Stomach (tissue), 9 donors: Measurements from ENCODE around the gene KRT37. TPM values are rescaled to one million over a fixed set of nuclear protein-coding genes. Genes with fewer than 3 reads are reported as not detected.

Source experiments
- DNase-seq, 2 donors: peaks; one replicate each; pipeline versions ENCODE4 v3.0.0 to v3.0.0-alpha.2; 2013 to 2019
- H3K27ac ChIP-seq, 5 donors: fragments of 200-600 bp in 4 of 5; sonication (generic) in 4 of 5; one replicate each; pipeline ENCODE4 v1.5.1; 2013 to 2019; ENCODE audit warnings: mild to moderate bottlenecking in 1 of 5, moderate library complexity in 1 of 5
- H3K27me3 ChIP-seq, 3 donors: fragments of 200-600 bp; sonication (generic); one replicate each; pipeline ENCODE4 v1.5.1; 2017 to 2019; ENCODE audit warnings: mixed run types in 1 of 3
- H3K36me3 ChIP-seq, 4 donors: fragments of 200-600 bp; sonication (generic); 1 replicate in 3 of 4; 2 replicates in 1 of 4; pipeline ENCODE4 v1.5.1; 2016 to 2019
- H3K4me1 ChIP-seq, 4 donors: fragments of 200-600 bp; sonication (generic); one replicate each; pipeline ENCODE4 v1.5.1; 2016 to 2019
- H3K4me3 ChIP-seq, 4 donors: fragments of 200-600 bp; sonication (generic) in 3 of 4; one replicate each; pipeline ENCODE4 v1.5.1; 2016 to 2019; ENCODE audit warnings: mild to moderate bottlenecking in 1 of 4
- H3K9me3 ChIP-seq, 4 donors: fragments of 200-600 bp; sonication (generic); one replicate each; pipeline ENCODE4 v1.5.1; 2016 to 2019
- CTCF ChIP-seq, 7 experiments: fragments of 450-650 bp in 4 of 7; fragments of 200-600 bp in 3 of 7; sonication (generic) in 3 of 7; IDR thresholded peaks; one replicate each; pipeline ENCODE4 v1.5.1; 2016 to 2019; ENCODE audit warnings: antibody characterized with exemption in 7 of 7, control low read depth in 2 of 7, mild to moderate bottlenecking in 1 of 7
- EP300 ChIP-seq: sonication (generic); formaldehyde crosslinking; IDR thresholded peaks from one replicate; pipeline ENCODE4 v1.6.1; 2017; ENCODE audit warnings: antibody characterized with exemption
- POLR2A ChIP-seq, 4 donors: fragments of 450-650 bp; IDR thresholded peaks; one replicate each; pipeline ENCODE4 v1.6.1; 2016; ENCODE audit warnings: antibody characterized with exemption in 4 of 4, control low read depth in 2 of 4, mild to moderate bottlenecking in 1 of 4, moderate library complexity in 1 of 4
- POLR2AphosphoS5 ChIP-seq, 3 donors: sonication (generic); formaldehyde crosslinking; IDR thresholded peaks; one replicate each; pipeline ENCODE4 v1.6.1; 2016; ENCODE audit warnings: antibody characterized with exemption in 3 of 3
- WGBS, 5 donors: extraction: QIAGEN DNeasy Blood & Tissue Kit in 3 of 5; methylation state at CpG; one replicate each; pipeline versions ENCODE4 v1.1.5 to v1.1.7; 2013 to 2018; 5-methylcytosine and 5-hydroxymethylcytosine counted together
- intact Hi-C: fragments of 100-400 bp; cut with DNase I; formaldehyde crosslinking; loops from one replicate; pipeline ENCODE4 v1.15.1; 2023; ENCODE audit warnings: low total_unique reads
- polyA plus RNA-seq, 3 donors: library from polyadenylated mRNA; stranded (reverse); fragments of 200-250 nt; gene quantifications; one replicate each; pipeline ENCODE4 v1.2.3, GENCODE V29; 2013
- total RNA-seq, 5 donors: library from RNA; depleted of rRNA; stranded (reverse); fragments of >200 nt; gene quantifications; one replicate each; pipeline versions ENCODE4 v1.1.0 to v1.2.3, GENCODE V29; 2014 to 2016
- donor health status: healthy with polysubstance abuse.
- donor health status: Bipolar disorder and iron deficiency.
- donor health status: healthy.

Gene KRT37
- total and polyA plus RNA-seq, 8 donors: not detected

- no peak for DNase-seq
- no peaks in the 10 kb centered on the region for H3K36me3 ChIP-seq
- H3K4me3 ChIP-seq: no peak overlapping the region
- H3K4me1 ChIP-seq: peaks cover 0 to 20% (median 5%) of the 10 kb centered on the region in 4 donors
- intact Hi-C loops: no loop called here
- H3K9me3 ChIP-seq: no peaks in the 10 kb centered on the region
- no peak overlapping the region for H3K27ac ChIP-seq
- H3K27me3 ChIP-seq: no peaks in the 10 kb centered on the region
- 82 to 92% (median 89%) methylated on average over 7 of the region's 7 CpGs for WGBS, 5 donors
- TF ChIP-seq EP300 (no peak), CTCF (IDR thresholded peaks at IDR 0.05) (no peak)
These were observed 6.1 kb downstream of the KRT37 start for GRCh38 chr17:41418116-41418860.

DNA sequence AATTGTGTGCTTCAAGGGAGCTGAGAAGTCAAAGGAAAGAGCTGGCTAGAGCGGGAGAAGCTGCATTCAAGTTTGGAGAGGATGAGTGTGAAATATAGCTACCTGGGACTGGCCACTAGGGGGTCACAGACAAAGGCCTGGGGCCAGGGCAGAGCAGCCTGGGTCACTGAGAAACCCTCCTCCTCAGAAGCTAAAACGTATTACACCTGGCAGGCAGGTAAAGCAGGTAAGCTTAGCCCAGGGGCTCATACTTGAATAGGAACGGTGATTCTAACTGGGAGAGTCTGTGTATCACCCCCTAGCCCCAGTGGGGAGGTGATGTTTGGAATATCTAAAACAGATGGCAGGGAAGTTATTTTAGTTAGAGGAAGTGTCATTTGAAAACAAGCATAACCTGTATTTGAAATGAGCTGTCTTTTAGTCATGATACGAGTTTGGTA lies 6.8 kb downstream of the KRT37 start:
- peak in 1 of 2 donors; percentile 21 for DNase-seq
- 37 to 55% (median 46%) methylated on average over 4 of the region's 4 CpGs for WGBS, 5 donors
- intact Hi-C loops: no loop called here
- TF ChIP-seq POLR2AphosphoS5 (IDR thresholded peaks at IDR 0.05): no peak
- peak in 2 of 7 experiments; percentile 16 to 27 for TF ChIP-seq CTCF (IDR thresholded peaks at IDR 0.05)
- no peaks in the 10 kb centered on the region for H3K36me3 ChIP-seq
- H3K27ac ChIP-seq: no peak overlapping the region
- peaks cover 0 to 20% (median 5%) of the 10 kb centered on the region in 4 donors for H3K4me1 ChIP-seq
- no peak overlapping the region for H3K4me3 ChIP-seq
- no peaks in the 10 kb centered on the region for H3K9me3 ChIP-seq
- no peaks in the 10 kb centered on the region for H3K27me3 ChIP-seq

GRCh38 chr17:41417127-41417526 lies 7.3 kb downstream of the KRT37 start:
- intact Hi-C loops: no loop called here
- no peak for TF ChIP-seq EP300
- no peak for TF ChIP-seq CTCF (IDR thresholded peaks at IDR 0.05)
- TF ChIP-seq POLR2A (IDR thresholded peaks at IDR 0.05): no peak
- TF ChIP-seq POLR2AphosphoS5 (IDR thresholded peaks at IDR 0.05): no peak
- no peaks in the 10 kb centered on the region for H3K9me3 ChIP-seq
- DNase-seq: no peak
- H3K4me3 ChIP-seq: no peak overlapping the region
- H3K27ac ChIP-seq: no peak overlapping the region
- no peaks in the 10 kb centered on the region for H3K27me3 ChIP-seq
- no peaks in the 10 kb centered on the region for H3K36me3 ChIP-seq
- peaks cover 0 to 20% (median 5%) of the 10 kb centered on the region in 4 donors for H3K4me1 ChIP-seq
- WGBS, 5 donors: 84 to 92% (median 86%) methylated on average over 6 of the region's 6 CpGs

GRCh38 chr17:41416479-41416878 lies 7.9 kb downstream of the KRT37 start:
- H3K27ac ChIP-seq: no peak overlapping the region
- no peaks in the 10 kb centered on the region for H3K27me3 ChIP-seq
- peak in 1 of 2 donors; percentile 25 for DNase-seq
- TF ChIP-seq POLR2AphosphoS5 (IDR thresholded peaks at IDR 0.05): no peak
- TF ChIP-seq POLR2A (IDR thresholded peaks at IDR 0.05): no peak
- no peak for TF ChIP-seq CTCF (IDR thresholded peaks at IDR 0.05)
- TF ChIP-seq EP300: no peak
- H3K4me1 ChIP-seq: peaks cover 0 to 20% (median 5%) of the 10 kb centered on the region in 4 donors
- no peaks in the 10 kb centered on the region for H3K9me3 ChIP-seq
- intact Hi-C loops: no loop called here
- H3K36me3 ChIP-seq: no peaks in the 10 kb centered on the region
- no peak overlapping the region for H3K4me3 ChIP-seq
- 77 to 86% (median 81%) methylated on average over 5 of the region's 5 CpGs for WGBS, 5 donors
